AG04450 (cell line): Measurements from ENCODE around the gene SHOC2. TPM values are rescaled to one million over a fixed set of nuclear protein-coding genes. Genes with fewer than 3 reads are reported as not detected.

Source experiments
- CTCF ChIA-PET: fragments of 300-600, 350-600 bp; formaldehyde crosslinking; extraction: SDS; loops from one replicate; lab custom pipeline; 2022; ENCODE audit warnings: antibody characterized with exemption, inconsistent platforms; lab: Charles Lee
- POLR2A ChIA-PET: fragments of 350-600 bp; formaldehyde crosslinking; extraction: SDS; loops from one replicate; lab custom pipeline; 2021; ENCODE audit warnings: antibody characterized with exemption, inconsistent platforms; lab: Yijun Ruan, JAX
- DNase-seq: peaks from one replicate; pipeline ENCODE4 v3.0.0-alpha.2; 2011; ENCODE audit warnings: low read depth, low spot score
- H3K27ac ChIP-seq: one replicate; pipeline ENCODE4 v1.5.1; 2012; ENCODE audit warnings: low read depth, low read length, control low read depth
- H3K27me3 ChIP-seq: one replicate; pipeline ENCODE4 v1.6.0; 2012; ENCODE audit warnings: low read length; ENCODE audit not compliant: control insufficient read depth, insufficient read depth
- H3K4me3 ChIP-seq: 2 replicates; pipeline ENCODE4 v1.5.1; 2011; ENCODE audit warnings: mild to moderate bottlenecking, low read depth, low read length, control low read depth
- H3K9me3 ChIP-seq: 2 replicates; pipeline ENCODE4 v1.5.1; 2012; ENCODE audit warnings: low read length; ENCODE audit not compliant: control insufficient read depth, insufficient read depth
- polyA plus RNA-seq: library from polyadenylated mRNA; depleted of rRNA; stranded (reverse); fragments of >200 nt; gene quantifications from 2 replicates; pipeline ENCODE4 v1.2.3, GENCODE V29; 2011
- TF ChIP-seq, protein P1 (sequence below): IDR thresholded peaks from 2 replicates; pipeline ENCODE4 v1.5.1; 2011; ENCODE audit warnings: low read depth, low read length, control low read depth, inconsistent platforms

SHOC2 gene
- polyA plus RNA-seq, 1 experiment, result 33.3 TPM

DNA sequence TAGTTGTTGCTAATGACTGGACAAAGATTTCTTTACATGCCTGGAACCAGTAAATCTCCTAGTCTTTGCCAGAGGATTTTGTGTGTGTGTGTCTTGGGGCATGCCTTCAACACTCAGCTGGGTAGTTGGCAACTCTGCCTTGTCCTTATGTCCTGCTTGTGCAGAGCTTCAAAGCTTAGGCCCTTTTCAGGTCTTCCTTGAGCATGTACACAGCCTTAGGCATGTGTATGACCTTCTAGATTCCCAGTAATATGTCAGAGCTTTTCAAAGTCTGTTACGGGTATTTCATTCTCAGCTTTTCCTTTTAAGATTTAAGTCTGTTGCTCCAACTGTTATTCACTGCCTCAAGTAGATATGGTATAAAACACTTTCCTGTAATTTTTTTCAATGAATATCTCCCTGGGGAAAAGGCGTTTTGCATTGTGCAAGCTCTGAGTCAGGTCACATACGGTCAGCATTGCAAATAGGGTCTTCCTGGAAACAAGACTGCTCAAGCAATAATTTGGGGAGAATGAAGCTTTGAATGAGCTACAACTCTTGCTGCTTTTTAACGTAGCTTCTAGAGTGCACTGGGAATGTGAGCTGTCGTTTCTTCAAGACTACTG is 25.5 kb downstream of the SHOC2 start:
- ChIA-PET CTCF (no interaction called here), POLR2A (no interaction called here)
- TF ChIP-seq, protein P1, sequence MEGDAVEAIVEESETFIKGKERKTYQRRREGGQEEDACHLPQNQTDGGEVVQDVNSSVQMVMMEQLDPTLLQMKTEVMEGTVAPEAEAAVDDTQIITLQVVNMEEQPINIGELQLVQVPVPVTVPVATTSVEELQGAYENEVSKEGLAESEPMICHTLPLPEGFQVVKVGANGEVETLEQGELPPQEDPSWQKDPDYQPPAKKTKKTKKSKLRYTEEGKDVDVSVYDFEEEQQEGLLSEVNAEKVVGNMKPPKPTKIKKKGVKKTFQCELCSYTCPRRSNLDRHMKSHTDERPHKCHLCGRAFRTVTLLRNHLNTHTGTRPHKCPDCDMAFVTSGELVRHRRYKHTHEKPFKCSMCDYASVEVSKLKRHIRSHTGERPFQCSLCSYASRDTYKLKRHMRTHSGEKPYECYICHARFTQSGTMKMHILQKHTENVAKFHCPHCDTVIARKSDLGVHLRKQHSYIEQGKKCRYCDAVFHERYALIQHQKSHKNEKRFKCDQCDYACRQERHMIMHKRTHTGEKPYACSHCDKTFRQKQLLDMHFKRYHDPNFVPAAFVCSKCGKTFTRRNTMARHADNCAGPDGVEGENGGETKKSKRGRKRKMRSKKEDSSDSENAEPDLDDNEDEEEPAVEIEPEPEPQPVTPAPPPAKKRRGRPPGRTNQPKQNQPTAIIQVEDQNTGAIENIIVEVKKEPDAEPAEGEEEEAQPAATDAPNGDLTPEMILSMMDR, result no peak
- no peak for DNase-seq
- no peak overlapping the region for H3K4me3 ChIP-seq
- H3K9me3 ChIP-seq, result no peaks in the 10 kb centered on the region
- H3K27me3 ChIP-seq, result no peaks in the 10 kb centered on the region
- H3K27ac ChIP-seq, result no peak overlapping the region

DNA sequence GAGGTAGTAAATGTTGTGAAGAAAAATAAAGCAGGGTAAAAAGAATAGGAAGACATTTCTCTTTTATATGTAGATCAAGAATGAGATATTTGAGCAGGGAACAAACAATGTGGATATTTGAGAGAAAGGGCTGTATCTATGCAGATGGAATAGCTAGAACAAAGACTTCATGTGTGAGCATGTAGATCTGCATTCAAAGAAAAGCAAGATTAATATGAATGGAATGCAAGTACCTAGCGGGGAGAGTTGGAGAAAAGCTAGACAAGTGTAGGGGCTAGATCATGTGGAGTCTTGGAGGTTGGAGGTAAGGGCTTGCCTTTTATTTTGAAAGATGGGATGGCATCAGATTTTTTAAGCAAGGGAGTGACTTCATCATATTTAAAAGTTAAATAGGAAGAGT is 27.1 kb downstream of the SHOC2 start:
- Histone ChIP-seq H3K4me3 (no peak overlapping the region), H3K27me3 (no peaks in the 10 kb centered on the region), H3K27ac (no peak overlapping the region), H3K9me3 (no peaks in the 10 kb centered on the region)
- TF ChIP-seq, protein P1, result no peak
- ChIA-PET CTCF (no interaction called here), POLR2A (no interaction called here)
- DNase-seq, result no peak

DNA sequence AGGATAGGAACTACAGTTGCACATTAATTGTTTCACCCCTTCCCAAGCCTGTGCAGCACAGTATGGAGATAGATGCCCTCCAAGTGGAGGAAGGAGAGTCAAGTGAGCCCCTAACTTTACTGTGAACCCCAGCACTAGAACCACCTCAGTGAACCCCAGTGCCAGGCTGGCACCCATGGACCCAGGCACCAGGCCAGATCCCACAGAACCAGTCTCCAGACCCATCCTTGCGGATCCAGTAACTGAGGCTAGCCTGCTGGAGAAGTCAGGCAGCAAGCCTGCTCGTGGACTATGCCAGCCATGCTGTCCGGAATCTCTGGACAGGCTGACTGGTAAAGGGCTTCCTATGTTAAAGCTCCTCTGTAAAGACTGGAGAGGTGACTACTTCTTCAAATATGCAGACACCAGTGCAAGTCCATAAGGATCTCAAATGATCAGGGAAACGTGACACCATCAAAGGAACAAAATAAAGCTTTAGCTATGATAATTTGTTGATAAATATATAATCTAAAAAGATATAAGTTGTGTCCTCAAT is 27.7 kb downstream of the SHOC2 start:
- DNase-seq, result no peak
- TF ChIP-seq, protein P1, result no peak
- Histone ChIP-seq H3K9me3 (no peaks in the 10 kb centered on the region), H3K27ac (no peak overlapping the region), H3K27me3 (no peaks in the 10 kb centered on the region), H3K4me3 (no peak overlapping the region)
- ChIA-PET CTCF (no interaction called here), POLR2A (no interaction called here)

DNA sequence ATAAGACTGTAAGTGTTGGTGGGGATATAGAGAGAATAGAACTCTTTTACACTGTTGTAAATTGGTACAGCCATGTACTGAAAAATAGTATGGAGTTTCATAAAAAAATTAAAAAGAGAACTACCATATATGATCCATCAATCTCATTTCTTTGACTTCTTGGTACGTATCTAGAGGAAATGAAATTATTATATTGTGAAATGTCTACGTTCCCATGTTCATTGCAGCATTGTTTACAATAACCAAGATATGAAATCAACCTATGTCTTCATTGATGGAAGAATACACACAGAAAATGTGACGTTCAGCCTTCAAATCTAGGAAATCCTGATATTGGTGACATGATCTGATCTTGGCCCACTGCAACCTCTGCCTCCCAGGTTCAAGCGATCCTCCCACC is 32.0 kb downstream of the SHOC2 start:
- POLR2A ChIA-PET, result no interaction called here
- DNase-seq, result no peak
- H3K9me3 ChIP-seq, result no peaks in the 10 kb centered on the region
- TF ChIP-seq, protein P1, result no peak
- CTCF ChIA-PET, result no interaction called here
- no peak overlapping the region for H3K27ac ChIP-seq
- no peaks in the 10 kb centered on the region for H3K27me3 ChIP-seq
- H3K4me3 ChIP-seq, result no peak overlapping the region

DNA sequence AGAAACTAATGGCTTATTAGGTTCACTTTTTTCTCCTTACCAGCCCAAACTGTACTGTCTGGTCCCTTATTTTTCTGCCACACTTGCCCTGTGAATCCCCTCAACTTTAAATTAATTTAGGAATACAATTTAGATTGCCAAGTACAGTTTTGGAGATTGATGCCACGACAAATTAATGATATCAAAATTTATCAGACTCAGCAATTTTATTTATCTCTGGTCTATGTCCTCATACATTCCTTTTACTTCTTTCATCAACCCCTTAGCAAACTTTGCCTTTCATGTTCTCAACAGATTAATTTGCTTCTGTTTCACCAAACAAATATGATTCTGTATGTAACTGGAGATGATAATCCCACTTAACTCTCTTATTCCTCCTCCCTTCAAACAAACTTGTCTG is 38.2 kb downstream of the SHOC2 start:
- Histone ChIP-seq H3K27me3 (no peaks in the 10 kb centered on the region), H3K4me3 (no peak overlapping the region), H3K9me3 (no peaks in the 10 kb centered on the region), H3K27ac (no peak overlapping the region)
- no peak for DNase-seq
- POLR2A ChIA-PET, result no interaction called here
- TF ChIP-seq, protein P1, result no peak
- CTCF ChIA-PET, result no interaction called here
